IMR-90 (cell line): ENCODE data around the gene HCFC1. TPM values are rescaled to one million over a fixed set of nuclear protein-coding genes. Genes with fewer than 3 reads are reported as not detected.

Source experiments
- CHD1 ChIP-seq: IDR thresholded peaks from 2 replicates; pipeline ENCODE4 v1.6.1; 2012; ENCODE audit warnings: low read depth, low read length, improper control_type of control experiment
- CTCF ChIP-seq: conservative IDR thresholded peaks from 2 replicates; pipeline ENCODE4 v1.5.1; 2012; ENCODE audit warnings: mild to moderate bottlenecking, low read depth, low read length, improper control_type of control experiment
- SMC3 ChIP-seq: fragments of 150-350 bp; IDR thresholded peaks from 2 replicates; pipeline ENCODE4 v1.6.1; 2016; ENCODE audit warnings: low read depth, mild to moderate bottlenecking, antibody characterized with exemption, low read length, moderate library complexity
- polyA plus RNA-seq, 3 experiments: library from polyadenylated mRNA; depleted of rRNA; stranded (reverse); fragments of >200 nt; gene quantifications; 2 replicates each; pipeline ENCODE4 v1.2.3, GENCODE V29; 2012; ENCODE audit warnings: low replicate concordance in 1 of 3
- total RNA-seq: library from RNA; depleted of rRNA; stranded (reverse); fragments of >200 nt; gene quantifications from 2 replicates; pipeline ENCODE4 v1.2.3, GENCODE V29; 2012

The HCFC1 gene
- total and polyA plus RNA-seq, 2 of the 4 experiments (the other 2 are of a cell fraction), result 3.2 to 17.6 TPM

- TF ChIP-seq CTCF (no peak), CHD1 (no peak), SMC3 (no peak)
Observed at GRCh38 chrX:153971450-153972367, at the start of gene HCFC1 (continued).
